GM19463 (cell line): Measurements from ENCODE around the gene CTF1.
A peak's percentile ranks its signal among the peaks of the same experiment; 100 is the strongest.
"Not testable (repeated sequence)": the region's sequence is repeated elsewhere in the genome, so short reads cannot be mapped to it uniquely, and the experiment has no call there.

ENCODE experiments used
- ATAC-seq: cut with Tn5 transposase; IDR thresholded peaks from one replicate; pipeline ENCODE4 v1.9.1; 2021; ENCODE audit warnings: mild to moderate bottlenecking, moderate library complexity; ENCODE audit not compliant: unreplicated experiment

CTF1 gene

DNA sequence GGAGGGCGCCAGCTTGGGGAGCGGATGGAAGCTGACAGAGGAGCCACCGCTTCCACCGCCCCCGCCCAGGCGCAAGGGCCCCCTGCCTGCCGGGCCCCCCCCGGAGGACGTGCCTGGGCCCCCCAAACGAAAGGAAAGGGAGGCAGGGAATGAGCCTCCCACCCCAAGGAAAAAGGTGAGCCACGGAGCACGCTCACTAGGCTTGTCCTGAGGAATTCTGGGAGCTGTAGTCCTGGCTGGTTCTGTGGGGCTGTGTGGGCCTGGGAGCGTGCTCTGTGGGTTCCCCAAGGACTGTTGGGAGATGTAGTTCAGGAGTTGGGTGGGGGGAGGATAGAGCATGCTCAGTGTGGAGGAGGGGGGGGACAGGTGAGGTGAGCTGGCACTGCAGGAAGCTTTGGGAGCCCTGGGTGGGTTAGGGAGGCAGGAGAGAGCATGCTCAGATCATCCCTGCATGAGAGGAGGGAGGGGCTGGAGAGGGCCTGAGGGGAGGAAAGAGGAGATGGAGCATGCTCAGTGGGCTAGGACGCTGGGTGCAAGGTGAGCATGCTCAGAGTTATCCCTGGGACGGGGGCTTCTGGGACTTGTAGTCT, 31.5 kb downstream of the CTF1 start:
- ATAC-seq, result no peak

- ATAC-seq, result no peak
Measured at GRCh38 chr16:30928390-30928789, 32.0 kb downstream of the CTF1 start.

DNA sequence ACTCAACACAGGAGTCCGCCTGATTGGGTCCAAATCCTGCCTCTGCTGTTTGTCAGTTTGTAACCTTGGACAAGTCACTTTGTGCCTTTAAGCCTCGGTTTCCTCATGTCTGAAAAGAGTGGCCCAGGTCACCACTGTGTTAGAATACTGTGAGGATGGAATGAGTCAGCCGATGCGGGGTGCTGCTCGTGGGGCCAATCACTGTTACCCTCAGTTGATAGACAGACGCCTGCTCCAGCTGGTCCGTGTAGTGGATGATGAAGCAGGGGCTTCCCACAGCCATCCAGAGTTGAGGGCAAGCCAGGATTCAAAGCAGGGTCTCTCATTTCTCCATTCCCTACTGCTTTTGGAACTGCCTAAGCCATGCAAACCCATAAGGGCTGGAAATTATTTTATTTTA, 32.8 kb downstream of the CTF1 start:
- ATAC-seq, result no peak

- ATAC-seq, result no peak
Measured at GRCh38 chr16:30930160-30930571, 33.8 kb downstream of the CTF1 start.

DNA sequence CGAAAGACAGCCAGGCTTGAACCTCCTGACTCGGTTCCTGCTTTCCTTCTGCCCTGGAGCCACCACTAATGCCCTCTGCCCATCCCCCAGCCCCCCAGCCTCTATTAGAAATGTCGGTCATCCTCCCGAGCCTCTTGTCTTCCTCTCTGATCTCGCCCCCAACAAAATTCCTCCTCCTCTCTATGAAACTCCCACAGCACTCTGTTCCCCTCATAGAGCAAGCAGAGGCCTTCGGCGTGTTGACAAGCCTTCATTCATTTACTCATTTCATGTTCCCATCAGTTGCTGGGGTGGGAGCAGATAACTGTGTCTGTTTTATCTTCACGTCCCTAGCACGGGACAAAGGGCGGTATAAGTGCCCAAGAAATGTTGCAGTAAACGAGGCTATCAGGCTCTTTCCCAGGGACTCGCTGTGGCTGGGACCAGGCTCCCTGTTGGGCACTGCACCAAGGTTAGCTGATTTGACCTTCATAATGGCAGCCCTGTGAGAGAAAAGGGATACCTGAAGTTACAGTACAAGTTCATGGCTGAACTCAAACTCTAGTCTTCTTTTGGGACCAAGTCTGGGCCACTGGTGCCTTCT, 34.7 kb downstream of the CTF1 start:
- no peak for ATAC-seq

DNA sequence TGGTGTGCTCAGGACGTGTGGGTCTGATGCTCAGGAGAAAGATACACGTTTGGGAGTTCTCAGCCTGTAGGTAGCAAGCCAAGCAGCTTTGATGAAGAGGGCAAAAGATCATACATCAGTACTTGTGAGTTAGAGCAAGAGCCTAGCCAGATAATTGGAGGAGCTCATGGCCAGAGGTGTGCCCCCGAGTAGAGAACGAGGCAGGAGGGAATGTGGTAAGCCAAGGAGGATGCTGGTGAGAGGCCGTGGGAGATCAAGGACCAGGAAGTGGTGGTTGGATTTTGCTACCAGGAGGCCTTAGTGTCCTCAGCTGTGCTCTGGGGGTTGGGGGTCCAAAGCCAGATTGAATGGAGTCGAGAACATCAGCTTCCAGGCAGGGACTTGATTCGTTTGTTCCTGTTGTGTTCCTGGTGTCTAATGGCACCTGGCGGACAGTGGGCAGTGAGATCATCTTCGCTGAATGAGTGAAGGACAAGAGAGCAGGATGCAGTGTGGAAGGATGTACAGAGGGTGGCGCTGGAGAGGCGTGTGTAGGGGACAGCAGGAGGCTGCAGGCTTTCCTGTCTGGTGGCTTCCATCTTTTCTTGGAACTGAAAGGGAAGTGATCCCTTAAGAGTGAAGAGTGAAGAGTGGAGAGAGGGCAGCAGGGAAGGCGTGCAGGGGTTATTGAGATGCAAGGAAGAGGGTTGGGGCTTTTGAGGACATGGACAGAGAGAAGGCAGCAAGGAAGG, 38.6 kb downstream of the CTF1 start:
- no peak for ATAC-seq

DNA sequence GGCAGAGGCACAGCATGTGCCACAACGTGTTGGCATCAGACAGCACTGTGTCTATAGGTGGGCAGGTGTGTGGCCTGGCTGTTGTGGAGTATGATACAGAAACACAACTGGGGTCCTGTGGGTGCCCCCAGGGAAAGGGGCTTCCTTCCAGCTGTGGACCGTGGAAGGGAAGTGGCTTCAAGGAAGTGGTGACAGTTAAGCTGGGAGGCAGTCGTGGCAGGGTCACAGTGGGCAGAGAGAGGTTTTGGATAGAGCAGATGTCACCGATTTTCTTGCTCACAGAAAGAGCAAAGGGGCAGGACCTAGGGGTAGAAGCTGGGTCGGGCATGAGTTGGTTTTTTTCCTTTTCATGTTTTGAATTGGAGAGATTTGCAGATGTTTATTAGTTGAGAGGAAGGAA, 41.3 kb downstream of the CTF1 start:
- no peak for ATAC-seq

DNA sequence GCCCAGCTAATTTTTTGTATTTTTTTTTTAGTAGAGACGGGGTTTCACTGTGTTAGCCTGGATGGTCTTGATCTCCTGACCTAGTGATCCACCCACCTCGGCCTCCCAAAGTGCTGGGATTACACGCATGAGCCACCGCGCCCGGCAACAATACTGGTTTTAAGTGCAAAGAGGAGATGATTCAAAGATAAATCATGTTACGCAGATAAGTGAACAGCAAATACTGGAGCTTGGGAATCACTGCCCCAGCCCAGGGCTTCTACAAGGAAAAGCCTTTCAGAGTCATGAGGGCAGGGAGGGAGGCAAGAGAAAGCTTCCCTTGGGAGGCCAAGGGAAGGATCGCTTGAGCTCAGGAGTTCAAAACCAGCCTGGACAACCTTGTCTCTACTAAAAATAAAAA, 43.2 kb downstream of the CTF1 start:
- ATAC-seq, result not testable (repeated sequence)

- ATAC-seq, result peak; percentile 95
Measured at GRCh38 chr16:30941600-30942425, 45.4 kb downstream of the CTF1 start.

DNA sequence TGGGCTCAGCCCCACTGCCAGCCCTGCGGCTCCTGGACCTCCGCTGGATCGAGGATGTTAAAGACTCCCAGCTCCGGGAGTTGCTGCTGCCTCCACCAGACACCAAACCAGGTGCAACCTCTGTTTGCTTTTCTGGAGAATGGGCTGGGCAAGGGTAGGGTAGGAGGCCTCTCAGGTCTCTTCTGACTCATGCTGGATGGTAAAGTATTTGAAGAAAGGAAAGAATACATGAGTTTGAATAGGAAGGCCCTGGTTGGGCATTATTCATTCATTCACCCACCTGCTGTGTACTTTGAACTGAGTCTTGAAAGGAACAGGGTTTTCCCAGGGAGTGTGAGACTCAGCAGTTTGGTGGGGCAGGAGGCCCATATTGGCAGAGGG, 46.0 kb downstream of the CTF1 start:
- ATAC-seq, result no peak

- ATAC-seq, result no peak
Measured at GRCh38 chr16:30944352-30944751, 47.9 kb downstream of the CTF1 start.

DNA sequence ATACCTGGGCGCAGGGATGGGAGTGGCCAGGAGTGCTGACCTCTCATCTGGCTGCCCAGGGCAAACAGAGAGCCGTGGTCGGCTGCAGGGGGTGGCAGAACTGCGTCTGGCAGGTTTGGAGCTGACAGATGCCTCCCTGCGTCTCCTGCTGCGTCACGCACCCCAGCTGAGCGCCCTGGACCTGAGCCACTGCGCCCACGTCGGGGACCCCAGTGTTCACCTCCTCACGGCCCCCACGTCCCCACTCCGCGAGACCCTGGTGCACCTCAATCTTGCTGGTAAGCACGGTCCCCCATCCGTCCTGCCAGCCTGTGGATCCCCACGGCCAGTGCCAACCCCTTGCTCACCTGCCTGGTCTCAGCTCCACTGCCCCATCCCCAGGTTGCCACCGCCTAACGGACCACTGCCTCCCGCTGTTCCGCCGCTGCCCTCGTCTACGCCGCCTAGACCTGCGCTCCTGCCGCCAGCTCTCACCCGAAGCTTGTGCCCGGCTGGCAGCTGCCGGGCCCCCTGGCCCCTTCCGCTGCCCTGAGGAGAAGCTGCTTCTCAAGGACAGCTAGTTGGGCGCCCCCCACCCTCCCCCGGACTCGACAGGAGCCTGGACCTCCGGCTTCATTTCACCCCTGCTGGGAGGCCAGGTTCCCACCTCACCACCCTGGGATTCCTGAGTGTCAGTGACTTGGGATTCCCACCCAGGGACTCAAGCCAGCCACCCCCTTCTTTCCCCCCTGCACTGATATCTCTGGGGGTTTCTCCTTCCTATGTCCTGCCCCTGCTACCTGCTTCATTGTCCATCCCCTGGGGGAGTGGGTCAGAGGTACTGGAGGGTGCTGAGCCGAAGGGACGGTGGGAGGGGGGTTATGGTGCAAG, 50.5 kb downstream of the CTF1 start:
- no peak for ATAC-seq

DNA sequence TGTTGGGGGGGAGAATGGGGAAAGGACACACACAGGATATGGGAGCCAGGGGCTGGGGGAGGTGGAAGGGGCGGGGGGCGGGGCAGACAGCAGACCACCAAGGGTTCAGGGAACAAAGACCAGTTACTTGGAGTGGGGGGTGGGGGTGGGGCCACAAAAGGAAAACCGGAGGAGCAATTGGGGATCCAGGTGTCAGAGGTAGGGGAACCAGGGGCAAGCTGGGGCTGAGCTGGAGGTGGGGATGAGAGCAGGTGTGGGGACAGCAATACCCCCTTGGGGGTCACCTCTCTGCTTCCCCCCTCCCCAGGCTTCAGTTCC, 51.1 kb downstream of the CTF1 start:
- no peak for ATAC-seq

- ATAC-seq, result peak; percentile 14
Measured at GRCh38 chr16:30947859-30948666, 51.6 kb downstream of the CTF1 start.

GRCh38 chr16:30948667-30949649, 52.5 kb downstream of the CTF1 start, which contains the start of gene ORAI3:
Gene ORAI3 (plus strand): TSS chr16:30949068. CDS start chr16:30949290, 222 bp downstream.
- peak; percentile 67 for ATAC-seq

DNA sequence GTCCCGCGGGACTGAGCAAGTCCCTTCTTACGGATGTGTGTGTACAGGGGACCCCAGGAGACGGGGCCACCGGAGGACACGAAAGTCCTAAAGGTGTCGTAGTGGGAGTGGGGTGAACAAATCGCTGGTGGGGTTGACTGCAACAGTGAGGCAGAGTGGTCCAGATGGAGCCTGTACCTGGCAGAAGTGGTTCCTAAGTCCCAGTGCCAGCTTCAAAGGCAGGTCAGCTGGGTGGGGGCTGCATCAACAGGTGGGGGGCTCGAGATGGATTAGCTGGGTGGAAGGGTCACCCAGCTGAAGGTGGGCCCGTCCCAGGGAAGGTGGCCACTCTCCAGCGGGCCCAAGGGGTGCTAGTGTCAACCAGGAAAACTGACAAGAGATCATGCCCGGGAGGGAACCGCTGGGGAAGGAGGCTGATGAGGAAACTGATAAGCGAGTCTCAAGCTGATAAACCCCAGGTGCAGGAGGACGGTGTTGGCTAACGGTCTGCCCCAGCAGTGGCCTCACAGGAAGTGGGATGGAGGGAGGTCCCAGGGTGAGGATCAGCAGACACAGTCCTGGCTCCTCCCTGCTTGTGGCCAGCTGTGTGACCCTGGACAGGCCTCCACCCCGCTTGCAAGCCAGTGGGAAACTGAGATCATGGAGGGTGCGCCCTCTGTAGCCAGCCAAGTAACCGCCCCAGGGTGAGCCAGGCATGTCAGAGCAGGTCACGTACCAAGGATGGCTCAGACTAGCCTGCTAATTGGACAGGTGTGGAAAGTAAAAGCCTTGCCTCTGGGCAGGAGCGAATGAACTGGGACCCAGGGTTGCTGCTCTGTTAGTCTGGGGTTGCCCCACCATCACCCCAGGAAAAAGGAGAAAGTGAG, 53.5 kb downstream of the CTF1 start:
- peak; percentile 48 for ATAC-seq

- ATAC-seq, result no peak
Measured at GRCh38 chr16:30950516-30951065, 54.2 kb downstream of the CTF1 start.
